Ovary (tissue), 9 donors: ENCODE measurements around the gene CHD2. TPM values are rescaled to one million over a fixed set of nuclear protein-coding genes. Genes with fewer than 3 reads are reported as not detected.

Experiments used
- DNase-seq, 5 donors: peaks; one replicate each; pipeline ENCODE4 v3.0.0-alpha.2; 2019 to 2020
- H3K27ac ChIP-seq, 2 donors: fragments of 200-600 bp; one replicate each; pipeline versions ENCODE4 v1.5.1 to v1.8.0; 2019 to 2022
- H3K27me3 ChIP-seq: fragments of 200-600 bp; one replicate; pipeline ENCODE4 v1.8.0; 2022
- H3K36me3 ChIP-seq: fragments of 200-600 bp; sonication (generic); one replicate; pipeline ENCODE4 v1.5.1; 2019
- H3K4me1 ChIP-seq: one replicate; pipeline ENCODE4 v1.8.1; 2013; ENCODE audit warnings: mild to moderate bottlenecking, moderate library complexity; ENCODE audit not compliant: insufficient read depth
- H3K4me3 ChIP-seq: fragments of 200-600 bp; sonication (generic); one replicate; pipeline ENCODE4 v1.5.1; 2017
- H3K9me3 ChIP-seq, 2 donors: fragments of 200-600 bp in 1 of 2; sonication (generic) in 1 of 2; one replicate each; pipeline versions ENCODE4 v1.5.1 to v1.8.1; 2013 to 2019; ENCODE audit warnings: mild to moderate bottlenecking in 1 of 2, moderate library complexity in 1 of 2
- CTCF ChIP-seq, 3 donors: fragments of 450-650 bp in 2 of 3; fragments of 200-600 bp in 1 of 3; IDR thresholded peaks; one replicate each; pipeline versions ENCODE4 v1.5.1 to v1.8.0; 2016 to 2022; ENCODE audit warnings: antibody characterized with exemption in 3 of 3, mild to moderate bottlenecking in 1 of 3
- EP300 ChIP-seq: sonication (generic); formaldehyde crosslinking; IDR thresholded peaks from one replicate; pipeline ENCODE4 v1.6.1; 2017; ENCODE audit warnings: antibody characterized with exemption
- POLR2A ChIP-seq: fragments of 450-650 bp; IDR thresholded peaks from one replicate; pipeline ENCODE4 v1.6.1; 2017; ENCODE audit warnings: antibody characterized with exemption, mild to moderate bottlenecking, moderate library complexity
- WGBS, 3 donors: extraction: QIAGEN DNeasy Blood & Tissue Kit in 1 of 3; methylation state at CpG; one replicate each; pipeline versions ENCODE4 v1.1.5 to v1.1.7; 2013 to 2017; 5-methylcytosine and 5-hydroxymethylcytosine counted together
- intact Hi-C, 4 donors: fragments of 100-400 bp; cut with DNase I; formaldehyde crosslinking; loops; one replicate each; pipeline versions ENCODE4 v1.11.0 to v1.15.1; 2022 to 2023
- polyA plus RNA-seq, 2 donors: library from polyadenylated mRNA; stranded (reverse); fragments of 200-250 nt in 1 of 2; fragments of 350-450 nt in 1 of 2; fragmentation: Illumina TruSeq in 1 of 2; extraction: RNeasy Lipid Tissue Mini Kit (QIAGEN cat#74804) in 1 of 2; gene quantifications; one replicate each; pipeline ENCODE4 v1.2.3, GENCODE V29; 2013 to 2014
- total RNA-seq, 7 donors: library from RNA; depleted of rRNA in 2 of 7; stranded (reverse); fragments of >200 nt in 2 of 7; fragmentation: NEBNext Ultra II Directional in 3 of 7; extraction: Animal tissue kit (Norgen Biotek cat#: 25700) in 3 of 7; gene quantifications; one replicate each; pipeline versions ENCODE4 v1.1.0 to v1.2.4, GENCODE V29; 2016 to 2023
- donor health status: DM: no; HTN: no; CAD: no; lungs with moderate emphysema.
- donor health status: DM: no; HTN: no; CAD: no.
- donor health status: Bipolar disorder and iron deficiency.
- donor health status: DM: yes; HTN: yes; CAD: no.
- donor health status: DM: no; HTN: no; CAD: no.
- donor health status: DM: yes; HTN: yes; CAD: no.

CHD2 gene
- total and polyA plus RNA-seq, 9 donors = 43.6 to 146 (median 98.2) TPM

- 6 to 9% (median 7%) methylated on average over 5 of the region's 5 CpGs for WGBS, 3 donors
- TF ChIP-seq CTCF (IDR thresholded peaks at IDR 0.05) = no peak
- no peak for TF ChIP-seq POLR2A
- TF ChIP-seq EP300 = no peak
- peaks cover 21% of the 10 kb centered on the region for H3K4me1 ChIP-seq
- peak overlapping the region; percentile 48 to 72 for H3K27ac ChIP-seq
- peak overlapping the region; percentile 4 for H3K4me3 ChIP-seq
- H3K9me3 ChIP-seq = no peaks in the 10 kb centered on the region
- intact Hi-C loops = loop anchor here in 1 of 4 donors (5.0 kb wide), 1 partner anchor 76 kb away; no protein-coding TSS in a partner anchor
- H3K36me3 ChIP-seq = no peaks in the 10 kb centered on the region
- H3K27me3 ChIP-seq = no peaks in the 10 kb centered on the region
- peak in 3 of 5 donors; percentile 61 to 78 (median 63) for DNase-seq
Observed at GRCh38 chr15:92907896-92908712, 8.0 kb downstream of the CHD2 start.

- WGBS, 3 donors = 77 to 82% (median 80%) methylated on average over 6 of the region's 6 CpGs
- intact Hi-C loops = loop anchor here in 1 of 4 donors (5.0 kb wide), 1 partner anchor 76 kb away; no protein-coding TSS in a partner anchor
- TF ChIP-seq POLR2A (no peak), EP300 (no peak), CTCF (IDR thresholded peaks at IDR 0.05) (no peak)
- Histone ChIP-seq H3K9me3 (no peaks in the 10 kb centered on the region), H3K36me3 (no peaks in the 10 kb centered on the region), H3K27ac (peak overlapping the region; percentile 48 to 72), H3K4me1 (peaks cover 24% of the 10 kb centered on the region), H3K4me3 (no peak overlapping the region), H3K27me3 (no peaks in the 10 kb centered on the region)
- DNase-seq = no peak
Observed at GRCh38 chr15:92908713-92909057, 8.6 kb downstream of the CHD2 start.

- no peaks in the 10 kb centered on the region for H3K36me3 ChIP-seq
- H3K9me3 ChIP-seq = no peaks in the 10 kb centered on the region
- H3K4me3 ChIP-seq = no peak overlapping the region
- H3K4me1 ChIP-seq = peaks cover 24% of the 10 kb centered on the region
- 39 to 43% (median 42%) methylated on average over 7 of the region's 7 CpGs for WGBS, 3 donors
- no peaks in the 10 kb centered on the region for H3K27me3 ChIP-seq
- TF ChIP-seq CTCF (IDR thresholded peaks at IDR 0.05) = no peak
- no peak for TF ChIP-seq POLR2A
- no peak for TF ChIP-seq EP300
- intact Hi-C loops = loop anchor here in 1 of 4 donors (5.0 kb wide), 1 partner anchor 77 kb away; no protein-coding TSS in a partner anchor
- H3K27ac ChIP-seq = peak overlapping the region; percentile 48 to 72
- DNase-seq = no peak
Observed at GRCh38 chr15:92909136-92909781, 9.1 kb downstream of the CHD2 start.

DNA sequence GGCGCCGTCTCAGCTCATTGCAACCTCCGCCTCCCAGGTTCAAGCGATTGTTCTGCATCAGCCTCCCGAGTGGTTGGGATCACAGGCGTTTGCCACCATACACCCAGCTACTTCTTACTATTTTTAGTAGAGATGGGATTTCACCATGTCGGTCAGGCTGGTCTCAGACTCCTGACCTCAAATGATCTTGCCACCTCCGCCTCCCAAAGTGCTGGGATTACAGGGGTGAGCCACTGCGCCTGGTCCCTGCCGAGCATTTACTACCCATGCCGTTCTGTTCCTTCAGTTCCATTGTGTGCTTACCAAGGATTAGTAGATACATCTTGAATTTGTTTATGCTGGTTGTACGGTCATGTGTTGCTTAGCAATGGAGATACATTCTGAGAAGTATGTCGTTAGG is 10.3 kb downstream of the CHD2 start:
- no peak for DNase-seq
- no peaks in the 10 kb centered on the region for H3K27me3 ChIP-seq
- no peaks in the 10 kb centered on the region for H3K9me3 ChIP-seq
- H3K27ac ChIP-seq = no peak overlapping the region
- peaks cover 26% of the 10 kb centered on the region for H3K4me1 ChIP-seq
- 88 to 90% (median 90%) methylated on average over 13 of the region's 13 CpGs for WGBS, 3 donors
- H3K4me3 ChIP-seq = no peak overlapping the region
- intact Hi-C loops = no loop called here
- H3K36me3 ChIP-seq = no peaks in the 10 kb centered on the region
- no peak for TF ChIP-seq EP300
- no peak for TF ChIP-seq POLR2A
- TF ChIP-seq CTCF (IDR thresholded peaks at IDR 0.05) = no peak
